Calu3 (cell line): Measurements from ENCODE around the gene DENND2D. TPM values are rescaled to one million over a fixed set of nuclear protein-coding genes. Genes with fewer than 3 reads are reported as not detected.

Experiments
- BruUV-seq: library from RNA; stranded (reverse); fragments of 400-500 nt; replicated peaks from 2 replicates; lab custom pipeline; 2021; lab: Mats Ljungman, UMichigan
- CTCF ChIA-PET: fragments of 300-600 bp; sonication (Branson Sonifier 250); formaldehyde crosslinking; loops from one replicate; lab custom pipeline; 2022; ENCODE audit warnings: antibody characterized with exemption; lab: Charles Lee
- DNase-seq: peaks from one replicate; pipeline ENCODE4 v3.0.0; 2022
- H3K27ac Mint-ChIP-seq: one replicate; pipeline ENCODE4 v1.8.0; 2022; ENCODE audit warnings: mixed read lengths; ENCODE audit not compliant: unreplicated experiment
- H3K27me3 Mint-ChIP-seq: one replicate; pipeline ENCODE4 v1.8.0; 2022; ENCODE audit warnings: mixed read lengths; ENCODE audit not compliant: unreplicated experiment
- H3K36me3 Mint-ChIP-seq: one replicate; pipeline ENCODE4 v1.8.0; 2022; ENCODE audit warnings: mild to moderate bottlenecking, moderate library complexity, mixed read lengths; ENCODE audit not compliant: insufficient read depth, unreplicated experiment
- H3K4me1 Mint-ChIP-seq: one replicate; pipeline ENCODE4 v1.8.0; 2022; ENCODE audit warnings: mild to moderate bottlenecking, low read depth, mixed read lengths; ENCODE audit not compliant: unreplicated experiment
- H3K4me3 Mint-ChIP-seq: one replicate; pipeline ENCODE4 v1.8.0; 2022; ENCODE audit warnings: mild to moderate bottlenecking, low read depth, moderate library complexity, mixed read lengths; ENCODE audit not compliant: unreplicated experiment
- H3K9me3 Mint-ChIP-seq: one replicate; pipeline ENCODE4 v1.8.0; 2022; ENCODE audit warnings: low read depth, mixed read lengths; ENCODE audit not compliant: unreplicated experiment
- intact Hi-C: fragments of 100-400 bp; cut with micrococcal nuclease; formaldehyde crosslinking; loops from one replicate; pipeline ENCODE4 v1.10.0; 2022; ENCODE audit not compliant: unreplicated experiment
- total RNA-seq: library from RNA; stranded (reverse); gene quantifications from 2 replicates; pipeline ENCODE4 v1.2.3, GENCODE V29; 2022
- TF ChIP-seq, protein P1 (sequence below): fragments of 200-600 bp; IDR thresholded peaks from one replicate; pipeline ENCODE4 v1.8.0; 2022; ENCODE audit warnings: antibody characterized with exemption; ENCODE audit not compliant: unreplicated experiment

DENND2D gene
- total RNA-seq, 1 experiment from 2014 or later = 11.8 TPM

DNA sequence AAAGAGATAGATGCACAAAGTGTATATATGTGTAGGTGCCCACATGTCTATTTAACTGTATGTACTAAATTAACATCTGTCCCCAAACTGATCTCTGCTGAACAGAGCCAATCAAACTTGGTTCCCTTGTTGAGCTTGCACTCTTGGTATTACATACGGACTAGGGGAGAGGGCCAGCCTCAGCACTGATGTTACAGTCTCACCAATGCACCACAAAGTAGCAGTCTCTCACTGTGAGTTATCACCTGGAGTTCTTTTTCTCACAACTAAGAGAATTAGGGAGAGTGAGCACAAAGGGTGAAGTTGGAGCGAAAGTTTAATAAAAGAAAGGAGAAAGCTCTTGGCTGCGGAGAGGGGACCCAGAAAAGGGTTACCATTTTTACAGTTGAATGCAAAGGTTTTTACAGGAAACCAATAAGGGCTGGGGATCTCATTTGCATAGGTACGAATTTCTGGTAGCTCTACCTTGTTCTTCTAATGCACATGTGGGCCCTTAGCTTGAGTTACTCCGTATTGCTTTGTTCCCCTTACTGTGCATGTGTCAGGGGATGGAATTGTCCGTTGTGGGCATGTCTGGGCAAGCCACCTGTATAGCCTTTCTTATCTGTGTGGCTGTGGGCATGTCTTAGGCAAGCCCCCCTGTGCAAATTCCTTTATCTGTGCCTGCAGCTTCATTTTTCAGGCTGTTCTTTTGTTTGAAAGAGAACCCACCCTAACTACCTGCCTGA, 13.8 kb upstream of the DENND2D start:
- Mint-ChIP-seq H3K4me3 (no peak overlapping the region), H3K27me3 (no peaks in the 10 kb centered on the region), H3K27ac (no peak overlapping the region), H3K4me1 (no peaks in the 10 kb centered on the region), H3K9me3 (no peaks in the 10 kb centered on the region), H3K36me3 (no peaks in the 10 kb centered on the region)
- TF ChIP-seq, protein P1, sequence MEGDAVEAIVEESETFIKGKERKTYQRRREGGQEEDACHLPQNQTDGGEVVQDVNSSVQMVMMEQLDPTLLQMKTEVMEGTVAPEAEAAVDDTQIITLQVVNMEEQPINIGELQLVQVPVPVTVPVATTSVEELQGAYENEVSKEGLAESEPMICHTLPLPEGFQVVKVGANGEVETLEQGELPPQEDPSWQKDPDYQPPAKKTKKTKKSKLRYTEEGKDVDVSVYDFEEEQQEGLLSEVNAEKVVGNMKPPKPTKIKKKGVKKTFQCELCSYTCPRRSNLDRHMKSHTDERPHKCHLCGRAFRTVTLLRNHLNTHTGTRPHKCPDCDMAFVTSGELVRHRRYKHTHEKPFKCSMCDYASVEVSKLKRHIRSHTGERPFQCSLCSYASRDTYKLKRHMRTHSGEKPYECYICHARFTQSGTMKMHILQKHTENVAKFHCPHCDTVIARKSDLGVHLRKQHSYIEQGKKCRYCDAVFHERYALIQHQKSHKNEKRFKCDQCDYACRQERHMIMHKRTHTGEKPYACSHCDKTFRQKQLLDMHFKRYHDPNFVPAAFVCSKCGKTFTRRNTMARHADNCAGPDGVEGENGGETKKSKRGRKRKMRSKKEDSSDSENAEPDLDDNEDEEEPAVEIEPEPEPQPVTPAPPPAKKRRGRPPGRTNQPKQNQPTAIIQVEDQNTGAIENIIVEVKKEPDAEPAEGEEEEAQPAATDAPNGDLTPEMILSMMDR = no peak
- intact Hi-C loops = no loop called here
- no TSS peak for BruUV-seq
- CTCF ChIA-PET = interaction anchor here (0.7 kb wide), 1 partner anchor 14 kb away, joined by 4 read pairs; no protein-coding TSS in a partner anchor
- no peak for DNase-seq

DNA sequence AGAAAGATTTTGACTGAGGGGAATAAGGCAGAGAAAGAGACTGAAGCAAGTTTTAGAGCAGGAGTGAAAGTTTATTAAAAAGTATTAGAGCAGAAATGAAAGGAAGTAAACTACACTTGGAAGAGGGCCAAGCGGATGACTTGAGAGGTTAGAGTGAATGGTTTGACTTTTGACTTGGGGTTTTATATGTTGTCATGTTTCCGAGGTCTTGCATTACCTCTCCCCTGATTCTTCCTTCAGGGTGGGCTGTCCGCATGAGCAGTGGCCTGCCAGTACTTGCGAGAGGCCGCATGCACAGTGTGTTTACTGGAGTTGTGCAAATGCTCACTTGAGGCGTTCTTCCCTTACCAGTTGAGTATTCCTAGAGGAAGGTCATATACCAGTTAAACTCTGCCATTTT, 13.0 kb upstream of the DENND2D start:
- CTCF ChIA-PET = no interaction called here
- Mint-ChIP-seq H3K4me3 (no peak overlapping the region), H3K9me3 (no peaks in the 10 kb centered on the region), H3K4me1 (no peaks in the 10 kb centered on the region), H3K27me3 (no peaks in the 10 kb centered on the region), H3K27ac (no peak overlapping the region), H3K36me3 (no peaks in the 10 kb centered on the region)
- TF ChIP-seq, protein P1 = no peak
- intact Hi-C loops = no loop called here
- no TSS peak for BruUV-seq
- DNase-seq = no peak

DNA sequence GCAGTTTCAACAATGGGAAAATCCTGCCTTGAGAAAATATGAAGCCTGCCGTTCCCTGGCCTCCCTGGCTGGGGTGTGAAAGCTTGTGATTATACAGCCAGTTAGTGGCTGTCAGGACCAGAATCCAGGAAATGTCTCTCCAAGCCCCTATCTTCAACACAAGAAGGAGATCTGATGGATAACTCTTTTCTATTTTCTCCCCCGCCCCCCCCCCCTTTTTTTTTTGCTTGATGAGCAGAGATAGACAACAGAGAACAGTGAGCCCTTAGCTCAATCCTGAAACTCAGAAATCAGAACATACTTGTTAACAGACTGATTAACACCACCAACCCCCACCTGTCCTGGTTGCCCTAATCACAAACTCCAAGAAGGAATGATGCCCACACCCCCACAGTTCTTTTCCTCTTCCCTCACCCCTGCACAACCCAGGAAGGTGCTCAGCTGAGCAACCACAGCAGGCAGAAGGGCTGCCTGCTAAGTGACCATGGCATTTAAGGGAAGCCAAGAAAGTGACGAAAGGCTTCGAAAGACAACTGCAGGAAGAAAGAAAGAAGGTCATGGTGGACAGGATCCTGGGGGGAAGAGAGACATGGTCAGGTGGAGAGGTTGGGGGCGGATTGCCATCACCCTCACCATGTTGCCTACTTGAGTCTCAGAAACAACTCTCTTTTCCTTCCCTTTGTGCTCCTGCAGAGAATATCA, 12.3 kb upstream of the DENND2D start:
- Mint-ChIP-seq H3K9me3 (no peaks in the 10 kb centered on the region), H3K27me3 (no peaks in the 10 kb centered on the region), H3K36me3 (no peaks in the 10 kb centered on the region), H3K4me1 (no peaks in the 10 kb centered on the region), H3K27ac (no peak overlapping the region), H3K4me3 (no peak overlapping the region)
- CTCF ChIA-PET = no interaction called here
- no TSS peak for BruUV-seq
- TF ChIP-seq, protein P1 = no peak
- intact Hi-C loops = no loop called here
- no peak for DNase-seq

DNA sequence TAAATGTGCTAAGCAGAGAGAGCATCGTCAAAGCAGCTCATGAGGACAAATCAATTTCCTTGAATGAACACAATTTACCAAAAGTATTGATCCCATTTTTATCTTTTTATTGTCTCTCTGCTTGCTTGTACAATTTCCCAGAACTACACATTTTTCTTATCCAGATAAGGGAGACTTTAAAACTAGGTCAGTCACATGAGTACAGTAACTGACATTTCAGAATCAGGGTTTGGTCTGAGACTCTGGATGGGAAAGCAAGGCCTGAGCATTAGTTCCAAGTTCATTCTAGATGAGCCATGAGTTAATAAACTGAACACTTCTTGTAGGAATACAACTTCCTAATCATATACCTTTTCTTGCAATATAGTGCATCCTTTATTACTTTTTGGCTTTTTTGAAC, 11.5 kb upstream of the DENND2D start:
- intact Hi-C loops = no loop called here
- no peaks in the 10 kb centered on the region for H3K36me3 Mint-ChIP-seq
- TF ChIP-seq, protein P1 = no peak
- H3K4me3 Mint-ChIP-seq = no peak overlapping the region
- CTCF ChIA-PET = no interaction called here
- no peak overlapping the region for H3K27ac Mint-ChIP-seq
- no peak for DNase-seq
- BruUV-seq = no TSS peak
- H3K4me1 Mint-ChIP-seq = no peaks in the 10 kb centered on the region
- no peaks in the 10 kb centered on the region for H3K9me3 Mint-ChIP-seq
- no peaks in the 10 kb centered on the region for H3K27me3 Mint-ChIP-seq
